GM12874 (cell line): ENCODE results near the gene ST8SIA4.

Experiments used
- TF ChIP-seq, protein P1 (sequence below): IDR thresholded peaks from 2 replicates; pipeline ENCODE4 v1.5.1; 2011; ENCODE audit warnings: low read depth, mild to moderate bottlenecking, control low read depth, low read length, moderate library complexity; ENCODE audit not compliant: insufficient read depth

Gene ST8SIA4

GRCh38 chr5:100890461-100891008 lies 12.5 kb downstream of the ST8SIA4 start:
- TF ChIP-seq, protein P1, sequence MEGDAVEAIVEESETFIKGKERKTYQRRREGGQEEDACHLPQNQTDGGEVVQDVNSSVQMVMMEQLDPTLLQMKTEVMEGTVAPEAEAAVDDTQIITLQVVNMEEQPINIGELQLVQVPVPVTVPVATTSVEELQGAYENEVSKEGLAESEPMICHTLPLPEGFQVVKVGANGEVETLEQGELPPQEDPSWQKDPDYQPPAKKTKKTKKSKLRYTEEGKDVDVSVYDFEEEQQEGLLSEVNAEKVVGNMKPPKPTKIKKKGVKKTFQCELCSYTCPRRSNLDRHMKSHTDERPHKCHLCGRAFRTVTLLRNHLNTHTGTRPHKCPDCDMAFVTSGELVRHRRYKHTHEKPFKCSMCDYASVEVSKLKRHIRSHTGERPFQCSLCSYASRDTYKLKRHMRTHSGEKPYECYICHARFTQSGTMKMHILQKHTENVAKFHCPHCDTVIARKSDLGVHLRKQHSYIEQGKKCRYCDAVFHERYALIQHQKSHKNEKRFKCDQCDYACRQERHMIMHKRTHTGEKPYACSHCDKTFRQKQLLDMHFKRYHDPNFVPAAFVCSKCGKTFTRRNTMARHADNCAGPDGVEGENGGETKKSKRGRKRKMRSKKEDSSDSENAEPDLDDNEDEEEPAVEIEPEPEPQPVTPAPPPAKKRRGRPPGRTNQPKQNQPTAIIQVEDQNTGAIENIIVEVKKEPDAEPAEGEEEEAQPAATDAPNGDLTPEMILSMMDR, result no peak

GRCh38 chr5:100889896-100890295 lies 13.2 kb downstream of the ST8SIA4 start:
- TF ChIP-seq, protein P1, result no peak

DNA sequence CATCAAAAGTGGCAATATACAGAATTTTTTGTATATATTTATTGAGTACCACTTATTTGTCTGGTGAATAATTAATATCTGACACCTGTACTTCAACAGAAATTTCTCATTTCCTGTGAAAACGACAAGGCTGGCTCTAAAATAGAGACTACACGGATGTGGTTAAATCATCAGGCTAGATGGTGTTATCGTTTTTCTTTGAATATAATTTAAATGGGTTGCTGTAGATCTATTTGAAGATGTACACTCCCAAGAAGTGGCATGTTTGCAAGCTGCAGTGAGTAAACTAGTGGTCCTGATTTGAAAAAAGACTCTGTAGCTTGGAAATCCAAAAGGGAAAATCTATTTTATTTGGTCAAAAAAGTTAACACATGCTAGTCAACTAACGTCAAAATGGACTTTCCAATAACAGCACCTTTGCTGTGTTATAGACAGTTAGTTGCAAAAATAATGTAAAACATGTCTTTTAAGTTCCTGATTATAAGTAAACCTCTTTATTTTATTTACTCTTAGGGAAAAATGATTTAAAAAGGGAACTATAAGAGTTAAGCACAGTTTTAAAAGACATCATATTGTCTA lies 13.8 kb downstream of the ST8SIA4 start:
- TF ChIP-seq, protein P1, result no peak

DNA sequence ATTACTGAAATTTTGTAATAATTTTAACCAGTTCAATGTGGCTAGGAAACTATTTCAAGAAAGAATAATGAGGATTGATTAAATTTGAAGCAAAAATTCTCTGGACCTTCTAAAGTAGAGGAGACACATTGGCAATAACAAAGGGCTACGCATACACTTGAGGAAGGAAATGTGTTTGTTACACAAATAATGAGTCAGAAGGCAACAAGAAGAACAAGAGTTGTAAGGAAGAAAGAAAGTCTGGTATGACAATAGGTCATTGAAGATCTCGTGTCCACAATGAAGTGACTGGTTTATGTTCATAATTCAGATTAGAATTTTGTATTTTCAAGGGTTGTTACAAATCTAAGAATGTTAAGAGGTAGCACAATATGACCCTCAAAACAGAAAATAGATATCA lies 25.8 kb downstream of the ST8SIA4 start:
- TF ChIP-seq, protein P1, result no peak

DNA sequence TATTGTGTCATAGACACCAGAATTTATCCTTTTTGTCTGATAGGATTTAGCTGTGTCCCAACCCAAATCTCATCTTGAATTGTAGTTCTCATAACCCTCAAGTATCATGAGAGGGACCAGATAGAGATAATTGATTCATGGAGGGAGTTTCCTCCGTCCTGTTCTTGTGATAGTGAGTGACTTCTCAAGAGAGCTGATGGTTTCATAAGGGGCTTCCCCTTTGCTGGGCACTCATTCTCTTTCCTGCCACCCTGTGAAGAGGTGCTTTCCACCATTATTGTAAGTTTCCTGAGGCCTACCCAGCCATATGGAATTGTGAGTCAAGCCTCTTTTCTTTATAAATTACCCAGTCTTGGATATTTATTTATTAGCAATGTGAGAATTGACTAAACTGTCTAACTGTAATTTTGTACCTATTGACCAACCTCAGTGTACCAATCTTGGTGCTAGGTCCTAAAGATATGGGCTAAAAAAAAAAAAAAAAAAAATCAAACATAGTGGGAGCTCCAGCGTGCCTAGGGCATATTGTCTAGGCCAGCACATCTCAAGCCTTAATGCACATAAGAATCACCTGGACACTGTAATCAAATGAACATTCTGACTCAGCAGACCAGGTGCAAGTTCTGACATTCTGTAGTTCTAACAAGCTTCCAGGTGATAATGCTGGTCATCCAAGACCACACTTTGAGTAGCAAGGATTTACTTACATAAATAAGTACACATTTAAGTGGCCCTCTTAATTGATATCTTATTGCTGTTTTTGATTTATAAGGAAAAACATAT lies 30.5 kb downstream of the ST8SIA4 start:
- TF ChIP-seq, protein P1, result no peak

- TF ChIP-seq, protein P1, result no peak
Observed at GRCh38 chr5:100867039-100867562, 36.0 kb downstream of the ST8SIA4 start.

DNA sequence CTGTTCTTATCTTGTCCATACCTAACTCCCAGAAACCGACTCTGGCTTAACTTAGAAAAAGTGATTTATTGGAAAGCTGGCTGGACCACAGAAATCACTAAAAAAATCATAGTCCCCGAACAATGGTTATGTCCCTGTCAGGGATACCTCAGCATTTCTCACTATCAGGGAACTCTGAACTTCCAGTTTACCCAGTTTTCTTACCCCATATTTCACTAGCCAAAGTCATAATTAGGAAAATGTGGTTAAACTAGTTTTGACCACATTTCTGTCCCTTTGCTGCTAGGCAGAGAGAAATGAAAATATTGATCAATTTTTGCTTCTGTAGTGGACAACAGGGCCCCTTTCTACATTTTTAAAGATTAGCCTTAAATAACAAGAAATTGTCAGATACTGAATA lies 38.2 kb downstream of the ST8SIA4 start:
- TF ChIP-seq, protein P1, result no peak
